Measurements from ENCODE around the gene RPAIN. TPM values are rescaled to one million over a fixed set of nuclear protein-coding genes. Genes with fewer than 3 reads are reported as not detected.
"Not testable (repeated sequence)": the region's sequence is repeated elsewhere in the genome, so short reads cannot be mapped to it uniquely, and the experiment has no call there.

The RPAIN gene
- total RNA-seq, 5 donors from 2014 or later (not counting 1 experiment from before 2014, with no cell fraction given), result 61.5 to 81.0 (median 67.7) TPM

DNA sequence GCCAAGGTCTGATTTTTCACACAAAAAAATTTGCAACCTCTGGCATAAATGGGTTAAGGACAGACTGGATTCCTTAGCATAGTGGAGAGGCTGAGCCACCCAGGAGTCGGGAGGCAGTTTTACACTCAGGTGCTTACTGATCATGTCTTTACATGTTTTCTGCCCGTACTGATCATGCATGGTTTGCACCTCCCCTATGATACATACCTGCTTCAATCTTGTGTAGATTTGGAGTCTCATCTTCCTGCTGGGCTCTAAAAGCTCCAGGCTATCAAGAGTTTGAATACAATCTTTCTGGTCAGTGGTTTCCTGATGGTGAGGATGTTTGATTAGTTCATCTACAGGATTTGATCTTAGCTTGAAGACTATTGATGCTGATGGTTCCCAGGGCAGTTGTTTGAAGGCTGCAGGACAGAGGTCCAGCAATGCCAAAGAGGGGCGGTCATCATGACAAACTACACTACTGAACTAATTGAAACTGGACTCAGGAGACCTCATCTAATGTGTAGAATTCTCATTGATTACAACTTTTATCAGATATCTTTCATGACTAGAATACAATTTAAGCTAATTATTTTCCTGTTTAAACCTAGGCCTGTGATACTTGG is 12.1 kb downstream of the RPAIN start:
- H3K36me3 Mint-ChIP-seq, result peaks cover 68% of the 10 kb centered on the region
- ChIA-PET POLR2A (no interaction called here), CTCF (no interaction called here)
- WGBS (ENCODE audit: insufficient coverage), result 100% methylated on average over 1 of the region's 3 CpGs
- H3K27me3 ChIP-seq (replicated peaks in 1 of 2; ENCODE audit: control insufficient read depth in 2 of 2, extremely low read depth in 1 of 2, insufficient read depth in 2 of 2, low read length in 1 of 2), result no peaks in the 10 kb centered on the region
- no peak overlapping the region for H3K4me3 Mint-ChIP-seq
- H3K4me3 ChIP-seq (ENCODE audit: control insufficient read depth in 1 of 2, extremely low read depth in 1 of 2, low read length in 1 of 2), result no peak overlapping the region
- peaks cover 11 to 18% (median 16%) of the 10 kb centered on the region in 3 donors for H3K4me1 Mint-ChIP-seq
- peaks cover 0 to 4% of the 10 kb centered on the region in 2 experiments for H3K4me1 ChIP-seq (ENCODE audit: control insufficient read depth in 1 of 2, extremely low read depth in 1 of 2, insufficient read depth in 2 of 2, low read length in 2 of 2)
- H3K27me3 Mint-ChIP-seq, result no peaks in the 10 kb centered on the region
- DNase-seq, result no peak
- H3K9me3 Mint-ChIP-seq, result no peaks in the 10 kb centered on the region
- peaks cover 28 to 84% of the 10 kb centered on the region in 2 donors for H3K36me3 ChIP-seq (ENCODE audit: control insufficient read depth in 2 of 2, extremely low read depth in 1 of 2, insufficient read depth in 1 of 2, low read length in 1 of 2)
- no peaks in the 10 kb centered on the region for H3K9me3 ChIP-seq
- no peak overlapping the region for H3K27ac ChIP-seq (ENCODE audit: low read length)
- ATAC-seq (replicated peaks in 1 of 4), result no peak
- H3K27ac Mint-ChIP-seq, result no peak overlapping the region

DNA sequence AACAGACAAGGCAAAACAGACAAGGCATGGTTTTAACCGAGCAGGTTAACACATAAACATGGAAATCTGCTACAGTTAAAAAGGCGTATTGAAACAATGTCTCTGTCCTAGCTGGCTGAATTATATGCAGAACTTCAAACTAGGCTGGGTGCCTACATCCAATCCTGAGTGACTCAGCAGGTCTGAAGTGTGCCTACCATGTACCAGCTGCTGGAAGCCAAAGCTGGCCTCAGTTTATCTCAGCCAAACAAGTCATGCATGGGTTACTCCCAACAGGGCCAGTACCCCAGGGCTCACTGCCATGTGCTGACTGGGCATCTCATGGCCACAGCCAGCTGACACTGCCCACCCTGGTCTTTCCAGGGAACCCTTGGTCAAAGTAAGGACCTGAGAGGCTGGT is 15.0 kb downstream of the RPAIN start:
- ChIA-PET POLR2A (no interaction called here), CTCF (no interaction called here)
- H3K36me3 ChIP-seq (ENCODE audit: control insufficient read depth in 2 of 2, extremely low read depth in 1 of 2, insufficient read depth in 1 of 2, low read length in 1 of 2), result peaks cover 25 to 66% of the 10 kb centered on the region in 2 donors
- no peak overlapping the region for H3K4me3 Mint-ChIP-seq
- H3K27me3 ChIP-seq (replicated peaks in 1 of 2; ENCODE audit: control insufficient read depth in 2 of 2, extremely low read depth in 1 of 2, insufficient read depth in 2 of 2, low read length in 1 of 2), result no peaks in the 10 kb centered on the region
- 92% methylated on average over 2 of the region's 2 CpGs for WGBS (ENCODE audit: insufficient coverage)
- no peaks in the 10 kb centered on the region for H3K9me3 Mint-ChIP-seq
- no peaks in the 10 kb centered on the region for H3K27me3 Mint-ChIP-seq
- ATAC-seq (replicated peaks in 1 of 4) (no peak), DNase-seq (no peak)
- no peak overlapping the region for H3K4me3 ChIP-seq (ENCODE audit: control insufficient read depth in 1 of 2, extremely low read depth in 1 of 2, low read length in 1 of 2)
- H3K9me3 ChIP-seq, result no peaks in the 10 kb centered on the region
- peak overlapping the region; percentile 44 to 46 for H3K27ac Mint-ChIP-seq
- no peak overlapping the region for H3K27ac ChIP-seq (ENCODE audit: low read length)
- H3K4me1 Mint-ChIP-seq, result peaks cover 32 to 39% (median 38%) of the 10 kb centered on the region in 3 donors
- H3K4me1 ChIP-seq (ENCODE audit: control insufficient read depth in 1 of 2, extremely low read depth in 1 of 2, insufficient read depth in 2 of 2, low read length in 2 of 2), result peaks cover 7 to 22% of the 10 kb centered on the region in 2 experiments
- H3K36me3 Mint-ChIP-seq, result peaks cover 51% of the 10 kb centered on the region

DNA sequence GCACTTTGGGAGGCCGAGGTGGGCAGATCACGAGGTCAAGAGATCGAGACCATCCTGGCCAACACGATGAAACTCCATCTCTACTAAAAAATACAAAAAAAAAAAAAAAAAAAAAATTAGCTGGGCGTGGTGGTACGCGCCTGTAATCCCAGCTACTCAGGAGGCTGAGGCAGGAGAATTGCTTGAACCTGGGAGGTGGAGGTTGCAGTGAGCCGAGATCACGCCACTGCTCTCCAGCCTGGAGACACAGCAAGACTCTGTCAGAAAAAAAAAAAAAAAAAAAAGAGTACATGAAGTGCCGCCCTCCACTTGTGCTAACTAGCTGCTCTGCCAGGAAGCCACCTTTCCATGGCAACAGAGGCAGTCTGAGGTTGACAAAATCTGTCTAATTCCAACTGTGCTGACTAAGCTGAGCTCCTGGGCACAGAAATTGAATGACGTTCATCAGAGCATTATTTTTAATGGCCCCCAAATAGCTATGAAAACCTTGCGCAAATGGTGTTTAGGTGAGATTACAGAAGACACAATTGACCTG is 15.9 kb downstream of the RPAIN start:
- Histone ChIP-seq H3K4me1 (ENCODE audit: control insufficient read depth in 1 of 2, extremely low read depth in 1 of 2, insufficient read depth in 2 of 2, low read length in 2 of 2) (peaks cover 7 to 22% of the 10 kb centered on the region in 2 experiments), H3K36me3 (ENCODE audit: control insufficient read depth in 2 of 2, extremely low read depth in 1 of 2, insufficient read depth in 1 of 2, low read length in 1 of 2) (peaks cover 22 to 60% of the 10 kb centered on the region in 2 donors)
- ATAC-seq (replicated peaks in 1 of 4); H3K27ac ChIP-seq (ENCODE audit: low read length); H3K27me3 ChIP-seq (replicated peaks in 1 of 2; ENCODE audit: control insufficient read depth in 2 of 2, extremely low read depth in 1 of 2, insufficient read depth in 2 of 2, low read length in 1 of 2); H3K27me3 Mint-ChIP-seq; H3K4me3 ChIP-seq (ENCODE audit: control insufficient read depth in 1 of 2, extremely low read depth in 1 of 2, low read length in 1 of 2); H3K9me3 Mint-ChIP-seq; H3K9me3 ChIP-seq; H3K4me3 Mint-ChIP-seq: not testable (repeated sequence)
- POLR2A ChIA-PET, result interaction anchor here in 1 of 2 donors (0.6 kb wide), 2 partner anchors 14 to 996 kb away, joined by 3 to 4 read pairs; no protein-coding TSS in a partner anchor
- 33% methylated on average over 1 of the region's 12 CpGs for WGBS (ENCODE audit: insufficient coverage)
- H3K36me3 Mint-ChIP-seq, result peaks cover 46% of the 10 kb centered on the region
- H3K4me1 Mint-ChIP-seq, result peaks cover 33 to 41% (median 40%) of the 10 kb centered on the region in 3 donors
- DNase-seq, result peak in 1 of 35 experiments; percentile 5
- H3K27ac Mint-ChIP-seq, result peak overlapping the region; percentile 12 to 19
- CTCF ChIA-PET, result interaction anchor here in 1 of 2 donors (0.7 kb wide), 1 partner anchor 1740 kb away, joined by 4 read pairs; no protein-coding TSS in a partner anchor

DNA sequence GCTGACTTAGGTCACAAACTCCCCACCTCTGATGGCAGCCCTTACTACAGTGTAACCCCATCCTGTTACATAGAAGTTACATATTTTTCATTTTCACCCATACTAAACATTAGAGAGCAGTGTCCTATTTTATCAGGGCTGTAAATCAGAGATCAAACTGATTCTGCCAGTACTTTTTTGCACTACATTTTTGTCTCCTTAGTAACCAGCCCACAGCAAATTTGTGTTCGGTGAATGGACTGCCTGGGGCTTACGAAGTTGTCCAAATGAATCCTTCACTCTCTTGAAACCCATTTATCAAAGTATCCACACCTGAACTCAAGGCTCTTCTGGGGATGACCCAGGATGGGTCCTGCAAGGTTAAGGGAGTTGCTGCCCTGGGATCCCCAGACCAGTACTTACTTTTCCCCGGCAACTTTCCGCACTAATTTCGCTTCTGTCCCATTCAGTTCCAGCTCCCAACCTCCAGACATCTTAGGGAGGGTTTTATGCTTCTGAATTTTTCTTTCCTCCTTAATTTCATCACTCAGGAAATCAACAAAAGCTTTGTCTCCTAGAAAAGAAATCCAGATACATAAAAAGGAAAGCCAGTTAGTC is 17.8 kb downstream of the RPAIN start:
- Histone ChIP-seq H3K27me3 (replicated peaks in 1 of 2; ENCODE audit: control insufficient read depth in 2 of 2, extremely low read depth in 1 of 2, insufficient read depth in 2 of 2, low read length in 1 of 2) (no peaks in the 10 kb centered on the region), H3K4me1 (ENCODE audit: control insufficient read depth in 1 of 2, extremely low read depth in 1 of 2, insufficient read depth in 2 of 2, low read length in 2 of 2) (peaks cover 7 to 22% of the 10 kb centered on the region in 2 experiments), H3K4me3 (ENCODE audit: control insufficient read depth in 1 of 2, extremely low read depth in 1 of 2, low read length in 1 of 2) (peak overlapping the region in 1 of 2 donors; percentile 69), H3K9me3 (no peaks in the 10 kb centered on the region), H3K27ac (ENCODE audit: low read length) (peak overlapping the region; percentile 54), H3K36me3 (ENCODE audit: control insufficient read depth in 2 of 2, extremely low read depth in 1 of 2, insufficient read depth in 1 of 2, low read length in 1 of 2) (peaks cover 14 to 45% of the 10 kb centered on the region in 2 donors)
- POLR2A ChIA-PET, result interaction anchor here in 1 of 2 donors (0.6 kb wide), 1 partner anchor 34 kb away, joined by 3 read pairs; no protein-coding TSS in a partner anchor
- peaks cover 32% of the 10 kb centered on the region for H3K36me3 Mint-ChIP-seq
- H3K4me1 Mint-ChIP-seq, result peaks cover 33 to 41% (median 40%) of the 10 kb centered on the region in 3 donors
- CTCF ChIA-PET, result interaction anchor here in 1 of 2 donors (1.9 kb wide), 1 partner anchor 14 kb away, joined by 5 read pairs; no protein-coding TSS in a partner anchor
- H3K27me3 Mint-ChIP-seq, result no peaks in the 10 kb centered on the region
- H3K4me3 Mint-ChIP-seq, result peak overlapping the region; percentile 73 to 84 (median 79)
- ATAC-seq (replicated peaks in 1 of 4) (no peak), DNase-seq (peak in 1 of 35 experiments; percentile 13)
- WGBS (ENCODE audit: insufficient coverage), result no CpG with 5 or more reads among the region's 5 CpGs
- H3K9me3 Mint-ChIP-seq, result no peaks in the 10 kb centered on the region
- peak overlapping the region; percentile 77 to 86 for H3K27ac Mint-ChIP-seq

DNA sequence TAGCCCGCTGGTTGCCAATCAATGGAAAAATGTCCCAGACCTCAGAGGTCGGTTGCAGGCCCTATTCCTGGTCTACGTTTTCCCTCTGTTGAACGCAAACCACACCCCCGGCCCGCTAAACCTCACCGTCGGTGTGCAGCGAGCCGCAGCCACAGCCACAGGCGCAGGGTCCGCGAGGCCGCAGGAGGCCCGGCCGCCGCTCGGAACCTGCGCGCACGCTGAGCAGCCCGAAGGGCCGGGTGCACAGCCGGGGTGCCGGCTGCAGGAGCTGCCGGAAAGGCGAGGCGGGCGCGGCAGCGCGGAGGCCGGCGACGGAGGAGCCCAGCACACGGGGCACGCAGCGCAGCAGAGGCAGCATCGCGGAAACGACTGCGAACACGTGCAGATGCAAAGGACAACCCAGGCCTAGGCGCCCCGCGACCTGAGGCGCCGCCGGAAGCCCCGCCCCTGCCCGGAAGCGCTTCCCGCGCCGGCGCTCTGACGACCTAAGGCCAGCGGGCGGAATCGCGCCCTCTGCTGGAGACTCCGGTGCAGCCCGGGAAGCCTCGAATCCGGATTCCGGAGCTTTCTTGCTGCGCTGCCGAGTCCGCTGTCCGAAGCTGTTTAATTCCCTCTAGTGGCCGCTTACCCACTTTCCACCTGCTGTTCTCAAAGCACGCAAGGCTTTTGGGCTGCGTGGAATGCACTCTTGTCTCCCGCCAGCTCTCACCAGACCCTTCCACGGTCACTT is 18.9 kb downstream of the RPAIN start, which contains the start of gene C1QBP:
C1QBP (minus strand) TSS at position 440 of the 730 bp plus-strand sequence; CDS start at position 358, 82 bp downstream.
- Histone ChIP-seq H3K9me3 (no peaks in the 10 kb centered on the region), H3K27ac (ENCODE audit: low read length) (peak within 1 kb of the TSS; percentile 84), H3K27me3 (replicated peaks in 1 of 2; ENCODE audit: control insufficient read depth in 2 of 2, extremely low read depth in 1 of 2, insufficient read depth in 2 of 2, low read length in 1 of 2) (no peaks in the 10 kb centered on the region), H3K4me1 (ENCODE audit: control insufficient read depth in 1 of 2, extremely low read depth in 1 of 2, insufficient read depth in 2 of 2, low read length in 2 of 2) (peaks cover 7 to 22% of the 10 kb centered on the region in 2 experiments), H3K36me3 (ENCODE audit: control insufficient read depth in 2 of 2, extremely low read depth in 1 of 2, insufficient read depth in 1 of 2, low read length in 1 of 2) (peaks cover 6 to 43% of the 10 kb centered on the region in 2 donors), H3K4me3 (ENCODE audit: control insufficient read depth in 1 of 2, extremely low read depth in 1 of 2, low read length in 1 of 2) (peak within 1 kb of the TSS; percentile 69 to 82)
- H3K4me1 Mint-ChIP-seq, result peaks cover 33 to 41% (median 40%) of the 10 kb centered on the region in 3 donors
- DNase-seq, result peak; percentile 78 to 97 (median 87)
- H3K36me3 Mint-ChIP-seq, result peaks cover 22% of the 10 kb centered on the region
- H3K4me3 Mint-ChIP-seq, result peak within 1 kb of the TSS; percentile 73 to 84 (median 79)
- no peaks in the 10 kb centered on the region for H3K27me3 Mint-ChIP-seq
- ATAC-seq (replicated peaks in 1 of 4), result peak; percentile 89 to 97 (median 91)
- ChIA-PET POLR2A (interaction anchor here (0.6 kb wide), 2 partner anchors 8 to 29 kb away, joined by 3 read pairs; no protein-coding TSS in a partner anchor), CTCF (interaction anchor here (0.6 to 3.1 kb wide), 6 partner anchors 15 to 1683 kb away, joined by 3 to 18 read pairs (median 6); partner anchors contain the start of genes NUP88 (in 1 of the 2), RPAIN (in 1 of the 2) and ZNF594 (in 1 of the 2))
- WGBS (ENCODE audit: insufficient coverage), result under 1% methylated on average over 65 of the region's 75 CpGs
- H3K27ac Mint-ChIP-seq, result peak within 1 kb of the TSS; percentile 96
- no peaks in the 10 kb centered on the region for H3K9me3 Mint-ChIP-seq

Data from T-cell (primary cell).